ENCODE measurements around the gene SLC35E1.

DNA sequence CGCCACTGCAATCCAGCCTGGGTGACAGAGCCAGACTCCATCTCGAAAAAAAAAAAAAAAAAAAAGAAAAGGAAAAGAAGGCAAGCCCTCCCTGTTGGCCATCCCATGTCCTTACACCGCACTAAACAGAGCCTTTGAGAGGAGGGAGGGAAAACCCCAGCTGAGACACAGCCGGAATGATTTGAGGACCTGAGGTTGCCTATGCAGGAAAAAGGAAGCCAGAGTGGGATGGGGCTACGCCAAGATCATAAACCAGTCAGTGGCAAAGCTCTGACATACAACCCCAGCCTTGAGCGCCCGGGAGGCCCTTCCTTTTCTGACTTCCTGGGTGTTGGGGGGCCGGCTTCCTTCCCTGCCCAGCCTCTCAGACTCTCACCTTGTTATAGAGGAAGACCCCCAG, 17.4 kb downstream of the SLC35E1 start:
- TF ChIP-seq ESRRA (CRISPR knock-in tag; IDR thresholded peaks at IDR 0.05; ENCODE audit: low read depth) (no peak), ZMYM3 (CRISPR knock-in tag; IDR thresholded peaks at IDR 0.05) (no peak), ZNF761 (CRISPR knock-in tag; conservative IDR thresholded peaks at IDR 0.05) (no peak), CEBPB (IDR thresholded peaks at IDR 0.05; ENCODE audit: borderline replicate concordance, low read depth, low read length) (no peak), CHD4 (IDR thresholded peaks at IDR 0.05; ENCODE audit: borderline replicate concordance, low read length) (no peak), ZNF3 (CRISPR knock-in tag; IDR thresholded peaks at IDR 0.05) (no peak)

All from HepG2 (cell line).